GM18951 (cell line): ENCODE data around the gene ANXA11.
"Not testable (repeated sequence)": the region's sequence is repeated elsewhere in the genome, so short reads cannot be mapped to it uniquely, and the experiment has no call there.

Experiments used
- POLR2A ChIP-seq: IDR thresholded peaks from 4 replicates; pipeline ENCODE4 v1.6.1; 2011; ENCODE audit warnings: mild to moderate bottlenecking; ENCODE audit not compliant: insufficient read length, insufficient read depth; ENCODE audit errors: extremely low read depth
- in situ Hi-C: fragments of 300-500 bp; cut with MboI; formaldehyde crosslinking; loops from one replicate; pipeline ENCODE4 v1.12.0; 2022; ENCODE audit warnings: low sequenced_read_pairs, mixed read lengths, inconsistent platforms; ENCODE audit not compliant: unreplicated experiment

The ANXA11 gene

DNA sequence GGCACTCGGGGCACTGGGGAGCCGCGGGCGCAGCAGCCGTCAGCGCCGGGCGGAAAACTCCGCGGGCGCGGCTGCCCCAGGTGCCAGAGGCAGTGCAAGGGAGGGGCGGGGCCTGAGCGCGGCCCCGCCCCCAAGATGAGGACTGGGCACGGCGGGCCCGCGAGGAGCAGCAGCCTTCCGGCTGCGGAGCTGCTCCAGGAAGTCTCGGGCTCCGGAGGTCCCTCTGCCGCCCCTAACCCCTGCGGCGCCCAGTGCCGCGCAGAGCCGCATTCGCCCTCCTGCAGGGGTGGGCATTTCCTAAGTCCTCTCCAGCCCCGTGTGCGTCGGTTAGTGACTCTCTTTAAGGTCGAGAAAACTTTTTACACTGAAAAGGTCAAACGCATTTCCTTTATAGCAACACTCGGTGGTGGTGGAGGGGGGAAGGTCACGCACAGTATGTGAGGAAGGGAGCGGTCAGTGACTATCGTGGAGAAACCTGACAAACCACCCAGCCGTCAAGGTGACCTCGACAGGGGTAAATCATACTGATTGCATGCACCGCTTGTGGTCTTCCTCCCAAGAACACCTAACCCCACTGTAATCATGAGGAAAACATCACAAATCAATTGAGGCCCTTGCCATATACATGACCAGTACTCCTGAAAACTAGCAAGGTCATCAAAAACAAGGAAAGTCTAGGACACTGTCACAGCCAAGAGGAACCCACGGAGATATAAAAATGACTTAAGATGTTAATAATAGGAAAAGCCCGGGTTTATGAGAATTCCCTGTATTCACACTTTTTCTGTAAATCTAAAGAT, at the start of gene ANXA11:
Gene ANXA11, minus strand, starts transcription at position 61 of the 800 bp plus-strand sequence. CDS start 32,676 bp downstream, outside the sequence.
- peak; percentile 97 for TF ChIP-seq POLR2A
- in situ Hi-C loops: no loop called here

DNA sequence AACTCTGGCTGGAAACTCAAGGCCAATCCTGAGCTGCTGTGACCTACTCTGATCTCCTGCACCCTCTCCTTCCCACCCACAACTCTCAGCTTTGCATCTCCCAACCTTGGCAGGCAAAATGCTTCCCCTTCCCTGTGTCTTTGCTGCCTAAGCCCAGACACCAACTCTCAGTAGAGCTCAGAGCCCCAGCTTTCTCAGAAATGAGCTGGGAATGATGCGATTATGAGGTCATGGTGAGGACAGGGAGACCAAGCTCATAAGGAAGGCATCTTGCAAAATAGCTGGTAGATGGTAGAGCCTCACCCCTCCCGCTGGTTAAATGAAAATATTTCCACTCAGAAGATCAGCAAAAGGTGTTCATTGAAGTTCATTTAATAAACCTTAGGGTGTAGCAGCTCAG, 49.4 kb upstream of the ANXA11 start:
- in situ Hi-C loops: not testable (repeated sequence)

DNA sequence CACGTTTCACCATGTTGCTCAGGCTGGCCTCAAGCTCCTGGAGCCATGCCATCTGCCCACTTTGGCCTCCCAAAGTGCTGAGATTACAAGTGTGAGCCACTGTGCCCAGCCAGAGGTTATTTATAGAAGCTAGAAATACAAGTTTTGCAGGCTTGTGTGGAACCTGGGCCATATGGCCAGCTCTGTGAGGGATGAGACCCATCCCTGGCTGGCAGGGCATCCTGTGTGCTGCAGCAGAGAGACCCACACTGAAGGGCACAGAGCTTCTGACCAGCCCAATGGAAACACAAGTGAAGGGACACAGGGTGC, 48.6 kb upstream of the ANXA11 start:
- in situ Hi-C loops: not testable (repeated sequence)

DNA sequence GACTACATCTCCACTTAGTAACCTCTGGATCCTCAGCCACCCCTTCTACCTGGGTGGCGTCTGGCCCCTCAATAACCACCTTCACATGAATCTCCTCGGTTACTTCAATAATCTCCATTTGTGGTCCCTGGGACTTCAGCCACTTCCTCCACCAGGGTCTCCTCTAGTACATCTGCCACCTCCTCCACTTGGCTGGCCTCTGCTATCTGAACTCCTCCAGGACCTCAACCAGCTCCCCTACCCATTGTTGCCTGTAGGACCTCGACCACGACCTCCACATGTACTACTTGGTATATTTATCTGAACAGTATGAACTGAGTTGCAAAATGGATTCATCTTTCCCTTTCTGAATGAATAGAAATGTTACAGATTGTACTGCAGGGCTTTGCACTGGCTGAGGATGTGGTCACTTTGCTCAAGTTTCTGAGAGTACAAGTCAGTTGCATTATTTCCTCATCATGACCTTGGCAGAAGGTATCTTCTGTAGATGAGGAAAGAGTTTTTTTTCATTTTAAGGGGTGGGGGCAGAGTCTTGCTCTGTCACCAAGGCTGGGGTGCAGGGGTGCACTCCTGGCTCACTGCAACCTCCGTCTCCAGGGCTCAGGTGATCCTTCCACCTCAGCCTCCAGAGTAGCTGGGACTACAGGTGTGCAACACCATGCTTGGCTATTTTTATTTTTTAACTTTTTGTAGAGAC, 48.1 kb upstream of the ANXA11 start:
- in situ Hi-C loops: no loop called here
- no peak for TF ChIP-seq POLR2A

DNA sequence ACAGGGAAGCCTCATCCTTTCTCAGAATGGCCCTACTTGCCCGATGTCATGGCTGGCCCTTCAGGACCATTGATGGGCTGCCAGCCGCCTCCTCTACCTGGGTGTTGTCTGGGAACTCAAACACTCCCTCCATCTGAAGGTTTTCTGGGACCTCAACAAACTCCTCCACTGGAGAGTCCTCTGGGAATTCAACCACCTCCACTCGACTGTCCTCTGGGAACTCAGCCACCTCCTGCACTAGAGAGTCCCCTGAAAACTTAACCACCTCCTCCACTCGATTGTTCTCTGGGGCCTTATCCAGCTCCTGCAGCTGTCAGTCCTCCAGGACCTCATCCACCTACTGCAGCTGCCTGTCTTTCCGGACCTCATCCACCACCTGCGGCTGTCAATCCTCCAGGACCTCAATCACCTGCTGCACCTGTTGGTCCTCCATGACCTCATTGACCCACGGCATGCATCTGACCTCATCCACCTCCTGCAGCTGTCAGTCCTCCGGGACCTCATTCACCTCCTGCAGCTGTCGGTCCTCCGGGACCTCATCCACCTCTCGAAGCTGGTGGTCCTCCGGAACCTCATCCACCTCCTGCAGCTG, 47.1 kb upstream of the ANXA11 start:
- TF ChIP-seq POLR2A: no peak

DNA sequence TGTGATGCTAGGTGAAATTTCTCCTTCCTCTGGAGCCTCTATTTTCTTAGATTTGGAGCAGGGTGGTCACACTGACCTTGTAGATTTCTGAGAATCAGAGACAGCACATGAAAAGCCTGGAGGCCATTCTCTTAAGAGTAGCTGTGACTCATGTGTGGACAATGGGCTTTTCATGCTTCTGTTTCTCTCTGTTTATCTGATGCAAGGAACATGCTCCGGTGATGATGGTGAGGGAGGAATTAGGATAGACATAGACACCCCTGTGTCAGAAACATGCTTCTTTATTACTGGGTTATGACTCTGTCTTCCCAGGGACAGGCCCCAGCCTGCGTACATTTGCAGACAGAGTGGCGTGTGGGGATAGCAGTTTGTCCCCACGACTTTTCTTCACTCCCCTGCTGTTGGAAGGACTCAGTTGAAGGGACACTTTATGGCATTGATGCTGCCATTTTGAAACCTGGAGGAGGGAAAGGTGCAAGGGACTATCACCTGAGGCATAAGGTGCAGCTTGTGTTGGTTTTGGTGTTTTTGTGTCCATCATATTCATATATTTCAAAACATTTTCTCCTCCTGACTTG, 46.5 kb upstream of the ANXA11 start:
- in situ Hi-C loops: not testable (repeated sequence)

More for the DNA sequence above, 47.1 kb upstream of the ANXA11 start:
- in situ Hi-C loops: no loop called here

DNA sequence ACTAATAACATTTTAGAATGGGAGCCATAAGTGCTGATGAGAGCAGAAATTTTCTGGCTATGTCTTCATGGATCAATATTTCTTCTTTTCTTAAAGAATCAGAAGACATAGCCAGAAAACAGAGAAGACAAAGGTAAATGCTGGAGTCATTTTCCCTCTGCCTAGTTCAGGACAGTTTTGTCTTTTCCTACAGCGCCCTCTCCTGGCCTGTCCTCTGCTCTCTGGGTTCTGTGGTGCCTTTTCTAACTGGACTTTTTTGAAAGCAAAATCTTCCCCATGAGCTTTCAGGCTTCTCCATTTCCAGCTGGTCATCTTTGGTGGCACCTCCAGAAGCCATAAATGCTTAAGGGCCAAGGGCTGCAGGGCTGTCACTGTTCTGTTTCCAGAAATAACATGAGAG, 45.1 kb upstream of the ANXA11 start:
- in situ Hi-C loops: not testable (repeated sequence)

DNA sequence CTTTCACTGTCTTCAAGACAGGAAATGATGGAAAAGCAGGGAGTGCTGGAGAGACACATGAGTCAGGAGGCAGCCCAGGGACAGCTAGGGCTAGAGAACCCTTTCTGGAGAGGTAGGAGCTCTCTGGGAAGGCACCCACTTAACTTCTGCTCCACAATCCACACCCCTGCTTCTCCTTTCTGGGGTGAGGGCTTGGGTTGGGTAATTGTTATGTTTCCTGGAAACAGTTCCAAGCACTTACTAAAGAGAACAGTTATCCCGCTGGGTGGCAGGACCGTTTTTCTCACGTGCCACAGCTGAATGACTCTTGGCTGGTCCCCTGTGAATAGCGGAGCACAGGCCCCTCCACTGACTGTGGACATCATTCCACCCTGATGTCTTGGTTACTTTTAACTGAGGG, 44.6 kb upstream of the ANXA11 start:
- in situ Hi-C loops: loop anchor here (25.0 kb wide), 1 partner anchor 313 kb away; the partner anchor contains the start of gene SFTPD

DNA sequence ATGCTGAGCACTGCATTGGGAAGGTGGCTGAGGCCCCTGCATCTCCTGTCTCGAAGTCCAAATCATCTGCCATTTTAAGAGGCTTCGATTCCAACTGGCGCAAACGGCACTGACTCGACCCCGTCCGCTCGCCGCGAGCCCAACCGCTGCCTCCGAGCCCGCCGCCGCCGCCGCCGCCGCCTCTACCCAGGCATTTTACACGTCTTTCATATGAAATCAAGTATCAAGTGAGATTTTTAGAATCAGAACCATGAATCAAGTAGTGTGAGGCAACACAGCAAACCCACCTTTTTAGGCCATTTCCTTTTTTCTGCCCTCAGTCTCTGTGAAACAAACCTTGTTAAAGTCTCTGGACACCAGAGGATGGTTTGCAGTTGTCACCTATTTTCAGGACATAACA, 42.3 kb upstream of the ANXA11 start:
- in situ Hi-C loops: loop anchor here (25.0 kb wide), 1 partner anchor 310 kb away; the partner anchor contains the start of gene SFTPD

DNA sequence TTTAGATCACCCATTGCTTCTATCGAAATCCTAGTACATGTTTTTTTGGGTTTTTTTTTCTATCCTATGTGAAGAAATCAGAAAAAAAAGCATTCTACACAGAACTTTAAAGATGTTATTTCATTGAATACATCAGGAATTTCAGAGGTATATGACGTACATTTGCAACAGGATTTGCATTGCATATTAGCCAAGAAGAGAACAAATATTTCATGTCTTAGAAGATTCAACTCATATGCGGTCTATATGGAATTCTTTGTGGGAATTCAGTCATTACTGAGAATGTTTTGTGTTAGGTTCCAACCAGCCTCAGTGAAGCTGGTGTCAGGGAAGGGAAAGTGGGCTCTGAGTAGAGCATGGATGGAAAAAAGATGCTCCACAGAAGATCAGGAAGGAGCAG, 39.0 kb upstream of the ANXA11 start:
- in situ Hi-C loops: loop anchor here (25.0 kb wide), 1 partner anchor 307 kb away; the partner anchor contains the start of gene SFTPD

DNA sequence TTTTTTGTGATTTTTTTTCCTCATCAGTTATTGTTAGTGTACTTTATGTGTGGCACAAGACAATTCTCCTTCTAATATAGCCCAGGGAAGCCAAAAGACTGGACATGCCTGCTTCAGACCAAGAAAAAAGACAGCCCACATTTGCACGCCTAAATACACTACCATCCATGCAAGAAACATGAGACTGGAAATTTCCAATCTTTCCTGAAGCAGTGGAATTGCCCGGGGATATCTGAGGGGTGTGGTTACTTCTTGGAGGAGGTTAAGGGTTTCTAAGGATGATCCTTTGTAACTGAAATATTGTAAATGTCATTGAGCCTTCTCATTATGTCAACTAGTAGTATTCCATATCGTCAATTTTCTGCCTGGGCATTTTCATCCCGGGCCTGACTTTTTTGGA, 37.0 kb upstream of the ANXA11 start:
- in situ Hi-C loops: loop anchor here (25.0 kb wide), 1 partner anchor 305 kb away; the partner anchor contains the start of gene SFTPD

DNA sequence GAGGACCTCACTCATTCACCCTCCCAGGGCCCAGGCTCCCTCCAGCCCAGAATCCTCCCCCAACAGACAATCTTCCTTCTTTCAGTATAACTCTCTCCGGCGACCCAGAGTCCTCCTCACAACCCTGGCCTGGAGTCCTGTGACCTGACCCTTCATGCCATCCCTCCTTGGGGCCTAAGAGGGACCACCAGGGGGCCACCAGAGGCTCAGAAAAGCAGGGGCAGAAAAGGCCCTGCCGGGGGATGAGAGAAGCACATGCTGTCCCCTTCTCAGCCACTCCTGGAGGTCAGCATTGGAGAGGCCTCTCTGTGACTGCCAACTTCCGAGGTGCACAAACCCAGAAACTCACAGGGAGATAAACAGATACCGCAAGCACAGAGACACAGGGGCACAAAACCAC, 31.1 kb upstream of the ANXA11 start:
- in situ Hi-C loops: loop anchor here (25.0 kb wide), 1 partner anchor 299 kb away; the partner anchor contains the start of gene SFTPD

DNA sequence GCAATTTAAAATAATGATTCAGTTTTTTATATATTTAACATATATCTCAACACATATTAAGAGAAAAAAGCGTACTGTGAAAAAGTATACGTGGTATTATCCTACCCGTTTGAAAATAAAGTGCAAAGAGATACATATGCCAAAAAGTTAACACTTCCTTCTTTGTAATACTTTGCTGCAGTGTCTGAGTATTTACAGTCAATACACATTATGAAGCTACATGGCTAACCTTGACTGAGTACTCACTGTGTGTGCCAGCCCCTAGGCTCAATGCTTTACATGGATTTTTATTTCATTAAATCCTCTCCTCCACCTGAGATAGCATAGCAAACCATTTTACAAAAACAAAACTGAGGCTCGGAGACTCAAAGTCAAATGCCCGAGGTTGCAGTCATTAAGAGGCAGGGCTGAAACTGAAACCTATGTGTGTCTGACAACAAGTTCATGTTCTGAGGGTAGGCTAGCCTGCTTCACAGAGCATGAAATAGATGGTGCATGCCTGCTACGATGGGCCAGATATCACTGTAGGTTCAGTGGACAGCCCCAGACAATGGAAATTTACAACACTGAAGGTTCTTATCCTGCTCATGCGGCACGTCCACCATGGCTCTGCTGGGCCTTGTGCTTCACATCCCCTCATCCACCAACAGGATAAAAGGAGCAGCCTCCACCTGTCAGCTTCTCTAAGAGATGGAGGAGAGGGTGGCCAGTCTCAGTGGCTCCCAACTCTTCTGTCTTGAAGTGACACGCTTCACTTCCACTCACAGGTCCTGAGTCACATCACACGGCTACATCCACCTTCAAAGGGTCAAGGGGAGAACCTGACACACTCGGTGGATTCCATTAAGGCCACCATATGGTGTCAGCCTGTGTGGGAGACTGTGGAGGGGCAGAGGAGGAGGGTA, 29.2 kb upstream of the ANXA11 start:
- in situ Hi-C loops: loop anchor here (25.0 kb wide), 1 partner anchor 297 kb away; the partner anchor contains the start of gene SFTPD

DNA sequence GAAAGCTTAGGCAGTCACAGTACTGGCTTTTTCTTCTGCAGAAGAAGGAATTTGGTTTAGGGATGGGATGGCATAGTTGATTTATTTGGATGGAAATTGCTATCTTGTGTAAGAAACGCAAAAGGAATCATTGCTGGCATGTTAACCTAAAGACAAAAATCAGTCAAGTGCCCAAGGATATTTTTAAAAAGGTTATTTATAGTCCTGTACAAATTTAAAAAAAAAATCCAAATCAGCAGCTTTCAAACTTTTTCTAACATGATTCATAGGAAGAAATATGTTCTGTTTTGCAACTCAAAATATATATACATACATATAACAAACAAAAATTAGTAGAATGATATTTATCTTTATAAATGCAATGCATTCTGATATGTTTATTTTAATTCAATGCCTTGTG, 28.5 kb upstream of the ANXA11 start:
- in situ Hi-C loops: loop anchor here (25.0 kb wide), 1 partner anchor 297 kb away; the partner anchor contains the start of gene SFTPD

DNA sequence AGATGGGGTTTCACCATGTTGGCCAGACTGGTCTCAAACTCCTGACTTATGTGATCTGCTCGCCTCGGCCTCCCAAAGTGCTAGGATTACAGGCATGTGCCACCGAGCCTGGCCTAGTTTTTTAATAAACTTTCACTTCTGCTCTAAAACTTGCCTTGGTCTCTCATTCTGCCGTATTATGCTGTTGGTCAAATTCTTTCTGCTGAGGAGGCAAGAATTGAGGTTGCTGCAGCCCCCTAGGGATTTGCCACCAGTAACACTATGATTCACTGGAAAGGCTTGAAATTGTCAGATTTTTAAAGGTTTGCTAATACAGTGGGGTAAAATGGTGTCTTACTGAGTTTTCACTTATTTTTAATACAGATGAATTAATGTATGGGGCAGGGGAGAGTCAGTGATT, 21.4 kb upstream of the ANXA11 start:
- in situ Hi-C loops: loop anchor here (10.0 to 25.0 kb wide), 2 partner anchors 289 to 692 kb away; partner anchors contain the start of gene SFTPD

DNA sequence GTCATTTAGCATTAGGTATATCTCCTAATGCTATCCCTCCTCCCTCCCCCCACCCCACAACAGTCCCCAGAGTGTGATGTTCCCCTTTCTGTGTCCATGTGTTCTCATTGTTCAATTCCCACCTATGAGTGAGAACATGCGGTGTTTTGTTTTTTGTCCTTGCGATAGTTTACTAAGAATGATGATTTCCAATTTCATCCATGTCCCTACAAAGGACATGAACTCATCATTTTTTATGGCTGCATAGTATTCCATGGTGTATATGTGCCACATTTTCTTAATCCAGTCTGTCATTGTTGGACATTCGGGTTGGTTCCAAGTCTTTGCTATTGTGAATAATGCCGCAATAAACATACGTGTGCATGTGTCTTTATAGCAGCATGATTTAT, 17.7 kb upstream of the ANXA11 start:
- in situ Hi-C loops: loop anchor here (10.0 kb wide), 1 partner anchor 688 kb away; no protein-coding TSS in a partner anchor

DNA sequence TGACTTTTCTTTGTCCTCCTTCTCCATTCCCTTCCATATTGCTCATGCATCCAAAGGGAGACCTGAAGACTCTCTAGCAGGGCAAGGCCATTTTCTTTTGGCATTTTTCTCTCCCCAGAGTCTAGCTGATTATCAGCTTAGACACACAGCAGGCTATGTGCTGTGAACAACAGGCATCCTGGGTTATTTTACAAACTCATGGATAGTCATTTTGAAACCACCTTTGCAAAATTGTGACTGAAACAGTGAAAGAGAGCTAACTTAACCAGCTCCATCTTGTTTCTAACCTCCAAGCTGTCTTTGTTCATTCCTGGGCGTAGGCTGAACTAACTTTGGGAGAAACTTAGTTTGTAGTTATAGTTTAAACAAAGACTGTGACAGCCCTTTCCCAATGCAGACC, 13.5 kb upstream of the ANXA11 start:
- in situ Hi-C loops: loop anchor here (10.0 kb wide), 1 partner anchor 64 kb away; no protein-coding TSS in a partner anchor

DNA sequence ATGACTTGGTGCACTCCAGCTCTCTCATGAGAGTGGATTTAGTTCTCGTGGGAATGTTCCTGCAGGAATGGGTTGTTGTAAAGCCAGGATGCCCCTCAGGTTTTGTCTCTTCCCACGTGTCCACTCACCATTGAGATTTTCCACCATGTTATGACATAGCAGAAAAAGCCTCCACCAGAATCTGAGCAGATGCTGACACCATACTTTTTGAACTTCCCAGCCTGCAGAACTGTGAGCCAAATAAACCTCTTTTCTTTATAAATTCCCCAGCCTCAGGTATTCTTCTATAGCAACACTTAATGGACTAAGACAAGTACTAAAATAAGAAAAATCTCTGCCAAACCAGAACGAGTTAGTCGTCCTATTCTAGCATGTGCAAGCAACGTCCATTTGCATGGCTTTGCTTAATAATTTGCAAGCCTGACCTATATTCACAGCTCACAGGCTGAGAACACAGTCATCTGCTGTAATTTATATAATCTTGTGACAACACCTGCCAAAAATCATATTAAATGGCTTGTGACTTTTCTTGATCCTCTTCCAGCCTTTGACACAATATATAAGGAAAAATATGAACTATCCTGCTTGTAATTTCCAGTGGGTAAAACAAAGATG, 9.1 kb upstream of the ANXA11 start:
- in situ Hi-C loops: loop anchor here (10.0 kb wide), 1 partner anchor 60 kb away; no protein-coding TSS in a partner anchor
